Loucy (cell line): ENCODE measurements around the gene PPP1R16B.

Source experiments
- EZH2phosphoT487 ChIP-seq: fragments of 200-600 bp; IDR thresholded peaks from 2 replicates; pipeline ENCODE4 v1.6.1; 2018; ENCODE audit warnings: antibody characterized with exemption, mild to moderate bottlenecking, moderate library complexity, borderline replicate concordance
- TF ChIP-seq, protein P1 (sequence below): fragments of 200-600 bp; sonication (generic); conservative IDR thresholded peaks from 2 replicates; pipeline ENCODE4 v1.5.1; 2014; ENCODE audit warnings: mild to moderate bottlenecking, antibody characterized with exemption, low read length

DNA sequence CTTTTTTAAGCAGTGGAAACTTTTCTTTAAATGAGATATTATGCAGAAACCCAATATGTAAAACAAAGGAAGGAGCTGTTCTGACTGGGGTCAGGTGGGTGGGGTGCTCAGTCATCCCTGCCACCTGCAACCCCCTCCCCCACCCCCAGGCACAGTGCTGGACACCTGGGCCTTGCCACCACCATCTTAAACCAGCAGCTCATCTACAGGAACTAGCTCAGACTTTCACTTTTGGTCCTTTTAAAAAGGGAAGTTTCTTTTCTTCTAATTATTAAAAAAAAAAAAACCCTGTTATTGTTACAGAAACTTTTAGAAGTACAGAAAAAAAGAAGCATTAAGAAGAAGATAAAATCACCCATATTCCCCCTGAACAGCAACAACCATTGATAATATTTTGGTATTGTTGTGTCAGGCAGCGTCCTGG lies 37.1 kb downstream of the PPP1R16B start:
- TF ChIP-seq EZH2phosphoT487: no peak
- TF ChIP-seq, protein P1, sequence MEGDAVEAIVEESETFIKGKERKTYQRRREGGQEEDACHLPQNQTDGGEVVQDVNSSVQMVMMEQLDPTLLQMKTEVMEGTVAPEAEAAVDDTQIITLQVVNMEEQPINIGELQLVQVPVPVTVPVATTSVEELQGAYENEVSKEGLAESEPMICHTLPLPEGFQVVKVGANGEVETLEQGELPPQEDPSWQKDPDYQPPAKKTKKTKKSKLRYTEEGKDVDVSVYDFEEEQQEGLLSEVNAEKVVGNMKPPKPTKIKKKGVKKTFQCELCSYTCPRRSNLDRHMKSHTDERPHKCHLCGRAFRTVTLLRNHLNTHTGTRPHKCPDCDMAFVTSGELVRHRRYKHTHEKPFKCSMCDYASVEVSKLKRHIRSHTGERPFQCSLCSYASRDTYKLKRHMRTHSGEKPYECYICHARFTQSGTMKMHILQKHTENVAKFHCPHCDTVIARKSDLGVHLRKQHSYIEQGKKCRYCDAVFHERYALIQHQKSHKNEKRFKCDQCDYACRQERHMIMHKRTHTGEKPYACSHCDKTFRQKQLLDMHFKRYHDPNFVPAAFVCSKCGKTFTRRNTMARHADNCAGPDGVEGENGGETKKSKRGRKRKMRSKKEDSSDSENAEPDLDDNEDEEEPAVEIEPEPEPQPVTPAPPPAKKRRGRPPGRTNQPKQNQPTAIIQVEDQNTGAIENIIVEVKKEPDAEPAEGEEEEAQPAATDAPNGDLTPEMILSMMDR: no peak
